WTC11 (cell line): Measurements from ENCODE around the gene NELL1.

Experiments
- ATF1 ChIP-seq: sonication (generic); formaldehyde crosslinking; IDR thresholded peaks from 2 replicates; pipeline ENCODE4 v1.8.1; 2023; ENCODE audit warnings: mild to moderate bottlenecking, moderate library complexity, missing genetic modification reagents
- NFE2L1 ChIP-seq: sonication (generic); formaldehyde crosslinking; IDR thresholded peaks from 2 replicates; pipeline ENCODE4 v1.8.1; 2023; ENCODE audit warnings: missing genetic modification reagents
- ZNF121 ChIP-seq: sonication (generic); formaldehyde crosslinking; IDR thresholded peaks from 2 replicates; pipeline ENCODE4 v1.8.0; 2023; ENCODE audit warnings: missing genetic modification reagents
- TF ChIP-seq, protein P1 (sequence below): fragments of 200-600 bp; IDR thresholded peaks from 2 replicates; pipeline ENCODE4 v1.8.0; 2022; ENCODE audit warnings: antibody characterized with exemption
- TF ChIP-seq, protein P2 (sequence below): sonication (generic); formaldehyde crosslinking; IDR thresholded peaks from 2 replicates; pipeline ENCODE4 v1.8.1; 2022; ENCODE audit warnings: low read depth, missing genetic modification reagents, borderline replicate concordance

DNA sequence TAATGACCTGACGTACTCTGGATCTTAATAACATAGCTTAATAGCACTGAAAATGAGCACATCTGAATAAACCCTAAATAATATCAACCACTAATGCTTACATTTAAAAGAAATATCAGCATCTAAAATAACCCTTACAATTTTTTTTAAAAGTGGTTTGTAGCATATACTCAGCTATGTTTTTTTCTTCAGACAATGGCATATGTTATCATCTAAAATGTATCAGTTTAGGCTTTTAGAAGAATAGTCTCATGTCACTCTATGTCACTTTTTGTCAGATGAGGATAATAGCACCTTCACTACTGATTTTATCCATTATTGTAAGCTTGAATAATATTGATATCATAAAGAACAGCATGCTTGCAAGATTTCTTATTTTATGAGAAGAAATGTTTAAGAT is 868.6 kb downstream of the NELL1 start:
- TF ChIP-seq, protein P1, sequence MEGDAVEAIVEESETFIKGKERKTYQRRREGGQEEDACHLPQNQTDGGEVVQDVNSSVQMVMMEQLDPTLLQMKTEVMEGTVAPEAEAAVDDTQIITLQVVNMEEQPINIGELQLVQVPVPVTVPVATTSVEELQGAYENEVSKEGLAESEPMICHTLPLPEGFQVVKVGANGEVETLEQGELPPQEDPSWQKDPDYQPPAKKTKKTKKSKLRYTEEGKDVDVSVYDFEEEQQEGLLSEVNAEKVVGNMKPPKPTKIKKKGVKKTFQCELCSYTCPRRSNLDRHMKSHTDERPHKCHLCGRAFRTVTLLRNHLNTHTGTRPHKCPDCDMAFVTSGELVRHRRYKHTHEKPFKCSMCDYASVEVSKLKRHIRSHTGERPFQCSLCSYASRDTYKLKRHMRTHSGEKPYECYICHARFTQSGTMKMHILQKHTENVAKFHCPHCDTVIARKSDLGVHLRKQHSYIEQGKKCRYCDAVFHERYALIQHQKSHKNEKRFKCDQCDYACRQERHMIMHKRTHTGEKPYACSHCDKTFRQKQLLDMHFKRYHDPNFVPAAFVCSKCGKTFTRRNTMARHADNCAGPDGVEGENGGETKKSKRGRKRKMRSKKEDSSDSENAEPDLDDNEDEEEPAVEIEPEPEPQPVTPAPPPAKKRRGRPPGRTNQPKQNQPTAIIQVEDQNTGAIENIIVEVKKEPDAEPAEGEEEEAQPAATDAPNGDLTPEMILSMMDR: no peak
- TF ChIP-seq NFE2L1 (CRISPR knock-in tag): no peak
- no peak for TF ChIP-seq ATF1 (CRISPR knock-in tag)
- TF ChIP-seq, protein P2, sequence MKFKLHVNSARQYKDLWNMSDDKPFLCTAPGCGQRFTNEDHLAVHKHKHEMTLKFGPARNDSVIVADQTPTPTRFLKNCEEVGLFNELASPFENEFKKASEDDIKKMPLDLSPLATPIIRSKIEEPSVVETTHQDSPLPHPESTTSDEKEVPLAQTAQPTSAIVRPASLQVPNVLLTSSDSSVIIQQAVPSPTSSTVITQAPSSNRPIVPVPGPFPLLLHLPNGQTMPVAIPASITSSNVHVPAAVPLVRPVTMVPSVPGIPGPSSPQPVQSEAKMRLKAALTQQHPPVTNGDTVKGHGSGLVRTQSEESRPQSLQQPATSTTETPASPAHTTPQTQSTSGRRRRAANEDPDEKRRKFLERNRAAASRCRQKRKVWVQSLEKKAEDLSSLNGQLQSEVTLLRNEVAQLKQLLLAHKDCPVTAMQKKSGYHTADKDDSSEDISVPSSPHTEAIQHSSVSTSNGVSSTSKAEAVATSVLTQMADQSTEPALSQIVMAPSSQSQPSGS (CRISPR knock-in tag): no peak
- TF ChIP-seq ZNF121 (CRISPR knock-in tag): no peak
